ENCODE results near the gene AIM2.
"Not testable (repeated sequence)": the region's sequence is repeated elsewhere in the genome, so short reads cannot be mapped to it uniquely, and the experiment has no call there.

Gene AIM2

GRCh38 chr1:159083013-159083412 is 6.4 kb upstream of the AIM2 start:
- DNase-seq (ENCODE audit: extremely low spot score, insufficient read length, low read depth) (no peak), FAIRE-seq (no peak)

- FAIRE-seq (no peak), DNase-seq (ENCODE audit: extremely low spot score, insufficient read length, low read depth) (no peak)
Observed at GRCh38 chr1:159081626-159082025, 5.1 kb upstream of the AIM2 start.

- FAIRE-seq, result no peak
- no peak for DNase-seq (ENCODE audit: extremely low spot score, insufficient read length, low read depth)
Observed at GRCh38 chr1:159079525-159079924, 3.0 kb upstream of the AIM2 start.

DNA sequence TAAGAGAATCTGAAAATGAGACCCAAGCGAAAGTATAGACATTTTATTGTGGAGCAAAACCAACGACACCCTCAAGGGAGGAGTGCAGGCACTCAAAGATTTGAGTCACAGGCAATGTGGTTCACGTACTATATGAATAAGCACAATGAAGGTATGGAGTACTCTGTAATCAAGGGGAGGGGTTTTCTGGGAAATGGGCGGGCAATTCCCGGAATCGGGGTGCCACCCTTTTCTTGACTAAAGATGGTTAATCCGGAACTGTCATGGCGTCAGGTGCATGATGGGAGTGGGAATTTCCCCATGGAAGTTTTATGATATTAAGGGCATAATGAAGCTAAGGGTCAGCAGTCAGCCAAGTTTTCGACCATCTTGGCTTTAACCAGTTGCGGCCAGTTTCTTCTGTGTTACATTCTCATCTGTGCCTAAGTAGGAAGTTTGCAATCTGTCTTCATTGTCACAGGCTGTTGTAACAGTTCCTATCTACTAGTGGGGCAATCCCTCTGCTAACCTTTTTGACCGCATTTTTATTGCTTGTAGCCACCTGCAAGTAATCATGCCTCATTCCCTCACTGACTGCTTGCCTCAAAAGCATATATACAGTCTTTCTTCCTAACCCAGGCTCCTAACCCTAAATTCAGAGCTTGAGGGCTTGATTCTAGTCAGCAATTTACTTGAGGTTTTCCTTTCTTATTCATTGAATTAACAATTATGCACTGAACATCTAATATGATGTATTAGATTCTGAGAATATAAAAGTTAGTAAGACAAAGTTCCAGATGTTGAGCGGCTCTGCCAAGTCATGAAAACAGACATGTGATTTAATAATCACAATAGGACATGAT is 775 bp upstream of the AIM2 start:
- DNase-seq (ENCODE audit: extremely low spot score, insufficient read length, low read depth) (peak; percentile 28), FAIRE-seq (peak; percentile 29)

- FAIRE-seq (peak; percentile 77), DNase-seq (ENCODE audit: extremely low spot score, insufficient read length, low read depth) (no peak)
Observed at GRCh38 chr1:159071970-159072582, 4.5 kb downstream of the AIM2 start.

DNA sequence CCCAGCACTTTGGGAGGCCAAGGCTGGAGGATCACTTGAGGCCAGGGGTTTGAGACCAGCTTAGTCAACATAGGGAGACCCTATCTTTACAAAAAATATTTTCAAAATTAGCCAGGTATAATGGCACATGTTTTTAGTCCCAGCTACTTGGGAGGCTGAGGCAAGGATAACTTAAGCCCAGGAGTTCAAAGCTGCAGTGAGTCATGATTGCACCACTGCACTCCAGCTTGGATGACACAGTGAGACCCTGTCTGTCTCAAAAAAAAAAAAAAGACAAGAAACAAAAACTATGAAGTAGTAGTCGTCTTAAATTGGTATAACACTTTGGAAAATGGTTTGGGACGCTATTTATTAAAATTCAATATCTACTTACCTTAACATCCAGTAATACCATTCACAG is 7.7 kb downstream of the AIM2 start:
- FAIRE-seq, result no peak
- DNase-seq (ENCODE audit: extremely low spot score, insufficient read length, low read depth), result no peak

DNA sequence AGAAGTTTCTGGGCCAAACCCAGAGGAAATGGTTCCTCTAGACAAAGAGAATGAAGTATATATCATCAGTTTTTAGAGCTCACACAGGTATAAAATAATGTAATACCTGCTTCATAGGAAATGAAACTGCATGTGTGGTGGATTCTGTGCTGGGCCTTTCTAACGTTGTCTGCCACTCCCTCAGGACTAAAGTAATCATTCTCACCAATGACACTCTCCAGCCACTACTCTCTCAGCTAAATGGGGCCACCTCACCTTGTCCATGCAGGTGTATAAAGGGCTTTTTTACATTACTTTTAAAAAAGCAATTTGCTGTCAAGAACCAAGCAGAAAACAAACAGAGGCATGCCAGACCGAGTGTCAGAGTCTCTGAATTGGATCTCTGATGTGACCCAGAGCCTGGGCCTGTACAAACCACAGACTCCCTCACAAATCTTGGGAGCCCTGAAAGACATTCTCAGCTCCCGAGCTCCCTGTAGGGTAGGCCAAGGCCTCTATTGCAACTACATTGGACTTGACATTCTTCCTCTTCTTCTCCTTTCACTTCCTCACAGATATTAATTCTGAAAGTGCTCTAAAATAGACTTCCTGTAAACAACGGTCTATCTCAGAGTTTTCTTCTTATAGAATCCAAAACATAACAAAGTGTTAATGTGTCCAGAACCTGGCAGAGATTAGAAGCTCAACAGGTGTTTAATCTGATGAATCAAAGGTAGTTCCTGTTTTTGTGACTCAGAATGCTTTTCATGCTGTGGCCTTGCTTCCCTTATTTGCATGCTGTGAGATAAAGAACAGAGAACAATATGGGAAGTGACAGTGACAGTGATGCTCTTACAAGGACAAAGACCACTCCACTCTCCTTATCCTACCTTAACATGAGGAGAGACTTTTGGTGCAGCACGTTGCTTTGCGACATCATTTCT is 8.6 kb downstream of the AIM2 start:
- DNase-seq (ENCODE audit: extremely low spot score, insufficient read length, low read depth) (peak; percentile 38), FAIRE-seq (peak; percentile 99)

- FAIRE-seq, result peak; percentile 70
Observed at GRCh38 chr1:159066108-159066507, 10.5 kb downstream of the AIM2 start.

GRCh38 chr1:159065106-159065505 is 11.5 kb downstream of the AIM2 start:
- FAIRE-seq, result no peak

More at GRCh38 chr1:159066108-159066507, 10.5 kb downstream of the AIM2 start:
- no peak for DNase-seq (ENCODE audit: extremely low spot score, insufficient read length, low read depth)

DNA sequence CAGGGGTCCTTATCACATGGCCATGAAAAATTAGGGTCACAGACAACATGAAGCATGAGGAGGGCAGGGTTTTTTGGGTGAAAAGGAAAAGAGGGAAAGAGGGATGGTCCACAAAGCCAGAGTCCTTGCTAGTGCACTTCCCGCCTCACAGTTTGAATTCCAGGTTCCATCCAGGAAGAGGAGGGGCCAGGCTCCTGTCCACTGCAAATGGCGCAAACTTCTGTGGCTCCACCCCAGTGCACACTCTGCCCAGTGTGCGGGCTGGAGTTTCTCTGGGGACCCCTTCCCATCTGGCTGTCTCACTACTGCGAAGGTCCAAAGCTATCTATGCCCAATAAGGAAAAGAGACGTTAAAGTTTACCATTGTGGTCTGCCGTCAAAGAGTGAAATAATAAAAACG is 17.8 kb downstream of the AIM2 start:
- DNase-seq (ENCODE audit: extremely low spot score, insufficient read length, low read depth) (no peak), FAIRE-seq (no peak)

More at GRCh38 chr1:159065106-159065505, 11.5 kb downstream of the AIM2 start:
- DNase-seq (ENCODE audit: extremely low spot score, insufficient read length, low read depth), result no peak

- FAIRE-seq (no peak), DNase-seq (ENCODE audit: extremely low spot score, insufficient read length, low read depth) (no peak)
Observed at GRCh38 chr1:159056069-159056698, 20.4 kb downstream of the AIM2 start.

- DNase-seq (ENCODE audit: extremely low spot score, insufficient read length, low read depth), result no peak
- peak; percentile 26 for FAIRE-seq
Observed at GRCh38 chr1:159055181-159055641, 21.4 kb downstream of the AIM2 start.

DNA sequence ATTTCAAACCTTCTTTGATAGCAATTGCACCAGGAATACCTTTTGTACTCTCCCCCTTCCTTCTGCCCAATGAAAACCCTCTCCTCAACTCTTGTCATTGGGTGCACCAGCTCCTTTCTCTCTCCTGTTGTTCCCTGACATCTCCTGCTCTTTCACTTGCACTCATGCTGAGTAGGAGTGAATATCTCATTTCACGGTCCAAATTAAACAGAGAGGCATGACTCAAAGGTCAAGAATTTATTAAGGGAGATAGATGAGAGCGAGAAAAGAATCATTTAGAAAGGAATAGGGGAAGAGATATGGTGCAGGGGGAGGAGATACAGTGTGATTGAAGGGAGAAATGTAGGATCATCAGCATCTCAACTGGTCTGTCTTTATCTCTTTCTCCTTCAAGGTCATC is 22.1 kb downstream of the AIM2 start:
- DNase-seq (ENCODE audit: extremely low spot score, insufficient read length, low read depth), result no peak
- no peak for FAIRE-seq

DNA sequence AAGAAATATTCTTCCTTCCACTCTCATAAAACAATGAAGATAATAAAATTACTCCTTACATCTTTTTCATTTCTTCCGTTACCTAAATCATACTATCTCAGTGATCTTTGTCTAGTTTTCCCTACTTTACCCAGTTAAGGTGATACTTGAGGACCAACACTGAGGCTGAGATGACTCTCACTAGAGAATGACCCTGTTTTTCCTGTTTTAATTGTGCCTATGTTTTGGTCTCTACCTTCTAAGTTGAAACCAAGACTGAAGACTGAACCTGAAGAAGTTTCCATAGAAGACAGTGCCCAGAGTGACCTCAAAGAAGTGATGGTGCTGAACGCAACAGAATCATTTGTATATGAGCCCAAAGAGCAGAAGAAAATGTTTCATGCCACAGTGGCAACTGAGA is 25.1 kb downstream of the AIM2 start:
- DNase-seq (ENCODE audit: extremely low spot score, insufficient read length, low read depth), result no peak
- no peak for FAIRE-seq

GRCh38 chr1:159046486-159046885 is 30.1 kb downstream of the AIM2 start:
- FAIRE-seq, result peak; percentile 51
- DNase-seq (ENCODE audit: extremely low spot score, insufficient read length, low read depth), result not testable (repeated sequence)

DNA sequence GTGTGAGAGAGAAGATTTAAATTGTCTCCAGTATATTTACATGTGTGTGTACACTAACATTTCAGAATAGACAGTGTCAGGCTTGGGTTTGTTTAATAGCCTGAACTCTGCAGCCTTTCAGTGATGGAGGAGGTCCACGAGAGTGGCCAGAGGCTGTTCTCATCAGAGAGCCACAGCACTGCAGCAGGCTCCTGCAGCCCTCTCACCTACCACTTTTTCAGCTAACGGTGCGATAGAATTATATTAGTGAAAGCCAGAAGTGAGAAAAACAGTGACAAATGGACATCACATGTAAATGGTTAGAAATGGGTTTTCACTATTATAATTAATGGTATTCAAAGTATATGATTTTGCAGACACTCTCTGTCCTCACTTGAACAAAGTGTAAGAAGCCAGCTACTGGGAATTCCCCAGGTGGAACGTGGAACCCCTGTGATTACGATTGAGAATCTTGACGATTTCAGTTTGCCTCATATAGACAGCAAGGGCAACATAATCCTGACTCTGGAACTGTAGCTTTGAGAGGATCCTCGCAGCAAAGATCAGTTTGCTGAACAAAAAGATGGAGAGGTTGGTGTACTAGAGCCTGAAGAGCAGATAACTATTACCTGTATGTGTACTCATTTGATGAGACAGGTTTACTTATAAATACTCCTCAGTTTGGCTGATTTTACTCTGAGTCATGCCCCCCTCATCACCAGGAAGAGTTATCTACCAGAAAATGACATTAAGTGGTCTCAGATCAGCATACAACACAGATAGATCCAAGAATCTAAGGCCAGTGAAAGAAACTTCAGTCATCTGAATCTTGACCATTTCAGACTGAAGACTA is 35.5 kb downstream of the AIM2 start:
- peak; percentile 48 for FAIRE-seq
- DNase-seq (ENCODE audit: extremely low spot score, insufficient read length, low read depth), result no peak

- no peak for FAIRE-seq
- no peak for DNase-seq (ENCODE audit: extremely low spot score, insufficient read length, low read depth)
Observed at GRCh38 chr1:159040206-159040605, 36.4 kb downstream of the AIM2 start.

DNA sequence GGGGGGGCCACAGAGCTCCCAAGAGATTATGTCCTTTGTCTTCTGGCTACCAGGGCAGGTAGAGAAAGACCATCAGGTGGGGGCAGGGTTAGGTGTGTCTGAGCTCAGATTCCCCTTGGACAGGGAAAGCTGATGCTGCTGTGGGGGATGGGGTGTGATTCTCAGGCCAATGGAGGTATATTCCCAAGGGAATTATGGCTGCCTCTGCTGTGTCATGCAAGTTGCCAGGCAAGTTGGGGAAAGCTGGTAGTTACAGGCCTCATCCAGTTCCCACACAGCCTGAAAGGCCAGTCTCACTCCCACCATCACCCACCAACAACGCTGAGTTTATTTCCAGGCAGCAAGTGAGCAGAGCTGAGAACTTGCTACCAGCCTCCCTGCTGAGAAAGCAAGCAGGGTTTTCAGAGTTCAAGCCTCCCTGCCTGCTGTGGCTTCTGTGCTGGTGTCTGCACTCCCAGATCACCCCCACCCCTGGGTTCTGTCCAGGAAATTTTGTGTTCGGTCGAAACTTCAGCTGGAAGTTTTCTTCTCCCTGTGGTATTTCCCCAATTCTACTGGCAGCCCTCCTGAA is 45.6 kb downstream of the AIM2 start:
- DNase-seq (ENCODE audit: extremely low spot score, insufficient read length, low read depth), result no peak
- FAIRE-seq, result no peak

GRCh38 chr1:159030311-159030710 is 46.3 kb downstream of the AIM2 start:
- FAIRE-seq (no peak), DNase-seq (ENCODE audit: extremely low spot score, insufficient read length, low read depth) (no peak)
